ENCODE results near the gene AGPAT3.

The AGPAT3 gene

DNA sequence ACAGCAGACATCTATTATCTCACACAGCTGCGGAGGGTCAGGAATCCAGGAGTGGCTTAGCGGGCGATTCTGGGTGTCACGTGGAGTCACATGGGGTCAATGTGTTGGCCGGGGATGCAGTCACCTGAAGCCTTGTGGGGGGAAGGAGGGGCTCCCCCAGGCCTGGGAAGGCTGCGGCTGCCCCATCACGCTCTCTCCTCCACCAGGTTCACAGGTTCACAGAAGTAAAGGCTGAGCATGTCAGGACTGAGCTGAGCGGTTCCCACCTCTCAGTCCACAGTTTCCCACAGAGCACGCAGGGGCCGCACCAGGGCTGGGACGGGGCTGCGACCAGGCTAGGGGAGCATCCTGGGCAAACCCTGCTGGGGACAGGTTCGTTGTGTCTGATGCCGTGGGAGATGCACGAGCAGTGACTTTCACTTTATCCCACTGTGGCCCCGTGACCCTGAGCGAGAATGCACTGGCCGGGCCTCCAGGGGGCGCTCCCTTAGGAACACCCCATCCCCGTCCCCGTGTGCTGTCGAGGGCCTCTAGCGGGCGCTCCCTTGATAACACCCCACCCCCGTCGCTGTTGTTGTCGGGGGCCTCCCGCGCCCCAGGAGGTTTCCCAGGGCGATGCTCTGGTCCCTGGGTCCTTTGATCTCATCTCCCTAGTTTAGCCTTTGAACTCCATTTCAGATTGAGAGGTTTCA, 73.9 kb downstream of the AGPAT3 start:
- DNase-seq, result peak; percentile 52
- Histone ChIP-seq H3K4me3 (ENCODE audit: low read depth, low read length) (peak overlapping the region; percentile 50), H3K36me3 (replicated peaks) (no peaks in the 10 kb centered on the region), H3K27ac (no peak overlapping the region), H3K27me3 (replicated peaks) (no peaks in the 10 kb centered on the region)
- in situ Hi-C loops (cut with HindIII; ENCODE audit: low pct_ligation_motif_present, low sequenced_read_pairs), result no loop called here
- TF ChIP-seq, protein P1, sequence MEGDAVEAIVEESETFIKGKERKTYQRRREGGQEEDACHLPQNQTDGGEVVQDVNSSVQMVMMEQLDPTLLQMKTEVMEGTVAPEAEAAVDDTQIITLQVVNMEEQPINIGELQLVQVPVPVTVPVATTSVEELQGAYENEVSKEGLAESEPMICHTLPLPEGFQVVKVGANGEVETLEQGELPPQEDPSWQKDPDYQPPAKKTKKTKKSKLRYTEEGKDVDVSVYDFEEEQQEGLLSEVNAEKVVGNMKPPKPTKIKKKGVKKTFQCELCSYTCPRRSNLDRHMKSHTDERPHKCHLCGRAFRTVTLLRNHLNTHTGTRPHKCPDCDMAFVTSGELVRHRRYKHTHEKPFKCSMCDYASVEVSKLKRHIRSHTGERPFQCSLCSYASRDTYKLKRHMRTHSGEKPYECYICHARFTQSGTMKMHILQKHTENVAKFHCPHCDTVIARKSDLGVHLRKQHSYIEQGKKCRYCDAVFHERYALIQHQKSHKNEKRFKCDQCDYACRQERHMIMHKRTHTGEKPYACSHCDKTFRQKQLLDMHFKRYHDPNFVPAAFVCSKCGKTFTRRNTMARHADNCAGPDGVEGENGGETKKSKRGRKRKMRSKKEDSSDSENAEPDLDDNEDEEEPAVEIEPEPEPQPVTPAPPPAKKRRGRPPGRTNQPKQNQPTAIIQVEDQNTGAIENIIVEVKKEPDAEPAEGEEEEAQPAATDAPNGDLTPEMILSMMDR (IDR thresholded peaks at IDR 0.05; ENCODE audit: low read depth, low read length, missing control alignments), result peak; percentile 99

DNA sequence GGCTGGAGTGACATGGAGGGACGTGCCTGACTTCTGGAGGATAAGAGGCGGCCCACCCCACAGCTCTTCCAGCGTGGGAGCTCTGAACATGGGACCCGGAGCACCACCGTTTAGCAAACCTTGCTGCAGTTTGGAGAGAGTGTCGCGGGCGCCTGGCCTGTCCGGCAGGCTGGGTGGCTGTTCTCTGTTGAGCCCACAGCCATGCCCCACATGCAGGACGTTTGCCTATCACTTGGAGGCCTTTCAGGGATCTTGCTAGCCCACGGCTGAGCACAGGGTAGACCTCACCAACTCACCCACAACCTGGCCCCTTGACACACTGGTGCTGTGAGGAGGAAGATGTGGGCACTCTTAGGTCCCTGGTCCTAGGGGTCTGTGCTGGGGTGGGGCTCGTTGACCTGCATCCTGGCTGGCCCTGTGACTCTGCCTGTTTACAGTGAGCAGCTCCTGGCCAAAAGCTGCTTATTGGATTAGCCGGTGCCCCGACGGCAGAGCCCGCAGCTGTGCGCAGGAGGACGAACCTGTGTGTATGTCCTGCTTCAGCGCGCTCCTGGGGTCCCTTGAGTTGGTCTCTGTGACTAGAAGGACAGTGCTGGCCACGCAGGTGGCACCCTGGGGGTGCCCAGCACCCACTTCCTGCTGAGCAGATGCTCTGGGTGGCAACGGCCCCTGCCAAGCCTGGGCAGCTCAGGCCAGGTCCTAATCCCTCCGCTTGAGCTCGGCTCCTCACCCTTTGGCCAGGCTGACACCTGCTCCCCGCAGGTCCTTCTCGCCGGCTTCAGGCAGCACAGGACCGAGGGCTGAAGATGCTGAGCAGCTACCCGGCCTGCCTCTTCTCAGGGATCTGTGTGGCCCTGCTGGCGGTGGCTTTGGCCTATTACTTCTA, 74.7 kb downstream of the AGPAT3 start:
- no peak overlapping the region for H3K27ac ChIP-seq
- no peak overlapping the region for H3K4me3 ChIP-seq (ENCODE audit: low read depth, low read length)
- no peak for DNase-seq
- no peaks in the 10 kb centered on the region for H3K27me3 ChIP-seq (replicated peaks)
- in situ Hi-C loops (cut with HindIII; ENCODE audit: low pct_ligation_motif_present, low sequenced_read_pairs), result no loop called here
- TF ChIP-seq, protein P1 (IDR thresholded peaks at IDR 0.05; ENCODE audit: low read depth, low read length, missing control alignments), result no peak
- no peaks in the 10 kb centered on the region for H3K36me3 ChIP-seq (replicated peaks)

DNA sequence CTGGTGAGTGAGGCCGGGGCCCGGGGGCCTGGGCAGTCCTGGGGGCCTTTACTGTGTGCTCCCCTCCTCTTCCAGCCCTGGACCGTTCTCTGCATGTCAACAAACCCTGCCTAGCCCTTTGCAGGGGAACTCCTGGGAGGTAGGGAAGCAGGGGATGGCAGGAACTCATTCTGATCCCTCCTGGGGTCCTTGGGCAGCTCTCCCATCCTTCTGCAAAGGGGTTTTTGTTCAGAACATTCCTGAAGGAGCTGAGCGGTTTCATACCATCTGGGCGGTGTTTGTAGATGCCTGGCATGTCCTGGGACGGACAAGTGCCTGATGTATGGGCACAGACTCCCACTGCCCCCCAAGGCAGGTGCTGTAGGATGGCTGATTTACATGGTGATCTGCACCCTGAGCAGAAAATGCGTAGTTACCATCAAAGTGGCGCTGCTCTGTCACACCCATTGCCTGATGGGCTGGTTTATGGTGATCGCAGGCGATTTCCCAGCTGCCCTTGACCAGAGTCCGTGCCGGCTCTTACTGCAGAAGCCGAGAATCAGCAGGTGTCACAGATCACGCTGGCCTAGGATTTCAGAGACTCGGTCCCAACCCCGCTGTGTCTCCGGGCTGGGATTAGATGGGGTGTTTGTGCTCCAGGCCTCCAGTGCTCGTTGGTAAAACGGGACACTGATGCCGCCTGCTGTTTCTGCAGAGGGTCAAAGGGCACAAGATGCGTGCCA, 75.5 kb downstream of the AGPAT3 start:
- DNase-seq, result no peak
- in situ Hi-C loops (cut with HindIII; ENCODE audit: low pct_ligation_motif_present, low sequenced_read_pairs), result no loop called here
- no peak overlapping the region for H3K4me3 ChIP-seq (ENCODE audit: low read depth, low read length)
- H3K36me3 ChIP-seq (replicated peaks), result no peaks in the 10 kb centered on the region
- no peaks in the 10 kb centered on the region for H3K27me3 ChIP-seq (replicated peaks)
- TF ChIP-seq, protein P1 (IDR thresholded peaks at IDR 0.05; ENCODE audit: low read depth, low read length, missing control alignments), result no peak
- no peak overlapping the region for H3K27ac ChIP-seq

DNA sequence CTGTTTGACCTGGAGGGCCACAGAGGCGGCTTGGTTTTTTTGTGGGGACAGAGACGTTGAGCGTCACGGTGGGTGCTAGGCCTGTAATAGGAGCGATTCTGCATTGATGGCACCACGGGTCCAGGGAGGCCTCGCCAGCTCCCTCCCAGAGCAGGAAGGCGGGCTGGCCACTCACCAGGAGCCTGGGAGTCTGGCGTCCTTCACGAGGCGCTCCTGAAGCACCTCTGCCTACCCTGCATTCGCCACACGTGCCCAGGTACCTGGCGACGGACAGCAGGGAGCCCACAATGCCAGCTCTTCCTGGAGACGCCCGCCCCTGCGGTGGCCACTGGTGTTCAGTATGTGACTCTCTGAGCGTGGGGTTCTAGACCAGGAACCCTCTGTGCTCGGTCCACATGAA, 77.2 kb downstream of the AGPAT3 start:
- Histone ChIP-seq H3K27ac (no peak overlapping the region), H3K4me3 (ENCODE audit: low read depth, low read length) (no peak overlapping the region), H3K27me3 (replicated peaks) (no peaks in the 10 kb centered on the region), H3K36me3 (replicated peaks) (no peaks in the 10 kb centered on the region)
- TF ChIP-seq, protein P1 (IDR thresholded peaks at IDR 0.05; ENCODE audit: low read depth, low read length, missing control alignments), result no peak
- in situ Hi-C loops (cut with HindIII; ENCODE audit: low pct_ligation_motif_present, low sequenced_read_pairs), result no loop called here
- no peak for DNase-seq

DNA sequence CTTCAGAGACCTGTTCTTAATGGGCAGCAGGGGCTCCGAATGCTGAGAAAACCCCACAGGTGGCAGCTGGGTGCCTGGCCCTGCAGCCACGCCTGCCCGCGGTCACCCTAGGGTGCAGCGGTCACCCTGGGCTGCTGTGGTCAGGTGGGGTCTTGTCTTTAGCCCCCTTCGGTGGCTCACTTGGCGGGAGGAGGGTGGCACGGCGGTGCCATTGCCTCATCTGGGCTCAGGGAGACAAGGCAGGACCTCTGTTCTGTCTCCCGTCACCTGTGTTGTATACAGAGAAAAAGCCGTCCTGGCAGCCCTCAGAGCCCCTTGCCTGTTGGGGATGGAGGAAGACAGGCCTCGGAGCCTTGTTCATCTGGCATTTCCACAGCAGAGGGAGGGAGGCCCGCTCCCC, 77.6 kb downstream of the AGPAT3 start:
- TF ChIP-seq, protein P1 (IDR thresholded peaks at IDR 0.05; ENCODE audit: low read depth, low read length, missing control alignments), result no peak
- no peak overlapping the region for H3K4me3 ChIP-seq (ENCODE audit: low read depth, low read length)

More for the DNA sequence above, 77.6 kb downstream of the AGPAT3 start:
- DNase-seq, result no peak
- Histone ChIP-seq H3K36me3 (replicated peaks) (no peaks in the 10 kb centered on the region), H3K27ac (no peak overlapping the region), H3K27me3 (replicated peaks) (no peaks in the 10 kb centered on the region)
- in situ Hi-C loops (cut with HindIII; ENCODE audit: low pct_ligation_motif_present, low sequenced_read_pairs), result no loop called here
